HuH-7 (cell line): ENCODE measurements around the gene APOC1.
"Not testable (repeated sequence)": the region's sequence is repeated elsewhere in the genome, so short reads cannot be mapped to it uniquely, and the experiment has no call there.

Source experiments
- DNase-seq: peaks from one replicate; pipeline ENCODE4 v3.0.0; 2011; ENCODE audit warnings: low spot score

Gene APOC1

GRCh38 chr19:44890366-44891015, 23.9 kb upstream of the APOC1 start:
- peak; percentile 99 for DNase-seq

- no peak for DNase-seq
Measured at GRCh38 chr19:44891016-44891882, 23.2 kb upstream of the APOC1 start, which contains the start of gene TOMM40. TSS of gene TOMM40 (plus strand) at chr19:44891254. CDS start at chr19:44891416, 162 bp downstream.

- DNase-seq = no peak
Measured at GRCh38 chr19:44892932-44893331, 21.5 kb upstream of the APOC1 start.

- DNase-seq = no peak
Measured at GRCh38 chr19:44893332-44894051, 20.9 kb upstream of the APOC1 start.

- DNase-seq = no peak
Measured at GRCh38 chr19:44894052-44894400, 20.4 kb upstream of the APOC1 start.

- no peak for DNase-seq
Measured at GRCh38 chr19:44894946-44895345, 19.5 kb upstream of the APOC1 start.

GRCh38 chr19:44897835-44898234, 16.6 kb upstream of the APOC1 start:
- no peak for DNase-seq

GRCh38 chr19:44900328-44901244, 13.8 kb upstream of the APOC1 start:
- no peak for DNase-seq

GRCh38 chr19:44903216-44903601, 11.2 kb upstream of the APOC1 start:
- DNase-seq = no peak

- peak; percentile 75 for DNase-seq
Measured at GRCh38 chr19:44903602-44904425, 10.6 kb upstream of the APOC1 start.

GRCh38 chr19:44904426-44904994, 9.9 kb upstream of the APOC1 start:
- no peak for DNase-seq

- DNase-seq = peak; percentile 62
Measured at GRCh38 chr19:44905437-44906160, 8.8 kb upstream of the APOC1 start, which contains the start of gene APOE. TSS of gene APOE (plus strand) at chr19:44905796. CDS start at chr19:44906625, 829 bp downstream.

- DNase-seq = no peak
Measured at GRCh38 chr19:44907613-44908012, 6.8 kb upstream of the APOC1 start.

GRCh38 chr19:44908074-44908835, 6.2 kb upstream of the APOC1 start:
- DNase-seq = no peak

GRCh38 chr19:44908836-44909261, 5.6 kb upstream of the APOC1 start:
- no peak for DNase-seq

GRCh38 chr19:44909775-44910174, 4.6 kb upstream of the APOC1 start:
- no peak for DNase-seq

- not testable (repeated sequence) for DNase-seq
Measured at GRCh38 chr19:44911896-44912295, 2.5 kb upstream of the APOC1 start.

GRCh38 chr19:44912854-44913253, 1.6 kb upstream of the APOC1 start:
- DNase-seq = no peak
